ENCODE data around the gene PDE11A. TPM values are rescaled to one million over a fixed set of nuclear protein-coding genes. Genes with fewer than 3 reads are reported as not detected.

The PDE11A gene
- total and polyA plus RNA-seq, 8 donors, result under 0.01 to 0.87 (median 0.40) TPM; not detected in 2

- 80 to 88% (median 85%) methylated on average over 11 of the region's 11 CpGs for WGBS, 5 donors
- Histone ChIP-seq H3K36me3 (no peaks in the 10 kb centered on the region), H3K4me1 (peaks cover 0 to 10% (median 7%) of the 10 kb centered on the region in 4 donors), H3K27ac (no peak overlapping the region), H3K4me3 (no peak overlapping the region), H3K9me3 (no peaks in the 10 kb centered on the region), H3K27me3 (no peaks in the 10 kb centered on the region)
- no peak for DNase-seq
- TF ChIP-seq POLR2A (IDR thresholded peaks at IDR 0.05) (no peak), EP300 (IDR thresholded peaks at IDR 0.05) (no peak), POLR2AphosphoS5 (IDR thresholded peaks at IDR 0.05) (no peak), CTCF (IDR thresholded peaks at IDR 0.05) (no peak)
- intact Hi-C loops (cut with DNase I; ENCODE audit: low total_unique reads), result no loop called here
These were observed 350.6 kb downstream of the PDE11A start for GRCh38 chr2:177721818-177722567.

GRCh38 chr2:177721087-177721486 lies 351.5 kb downstream of the PDE11A start:
- Histone ChIP-seq H3K27me3 (no peaks in the 10 kb centered on the region), H3K9me3 (no peaks in the 10 kb centered on the region), H3K36me3 (no peaks in the 10 kb centered on the region), H3K4me1 (peaks cover 0 to 7% (median under 1%) of the 10 kb centered on the region in 4 donors), H3K27ac (no peak overlapping the region), H3K4me3 (no peak overlapping the region)
- DNase-seq, result no peak
- no peak for TF ChIP-seq POLR2AphosphoS5 (IDR thresholded peaks at IDR 0.05)
- TF ChIP-seq CTCF (IDR thresholded peaks at IDR 0.05), result no peak
- no peak for TF ChIP-seq POLR2A (IDR thresholded peaks at IDR 0.05)
- no peak for TF ChIP-seq EP300 (IDR thresholded peaks at IDR 0.05)
- WGBS, 5 donors, result 93 to 95% (median 93%) methylated on average over 2 of the region's 2 CpGs
- intact Hi-C loops (cut with DNase I; ENCODE audit: low total_unique reads), result no loop called here

GRCh38 chr2:177717831-177718618 lies 354.6 kb downstream of the PDE11A start:
- H3K9me3 ChIP-seq, result no peaks in the 10 kb centered on the region
- no peak overlapping the region for H3K27ac ChIP-seq
- WGBS, 5 donors, result 76 to 84% (median 81%) methylated on average over 3 of the region's 3 CpGs
- DNase-seq, result no peak
- intact Hi-C loops (cut with DNase I; ENCODE audit: low total_unique reads), result loop anchor here (10.0 kb wide), 1 partner anchor 233 kb away; no protein-coding TSS in a partner anchor
- TF ChIP-seq CTCF (IDR thresholded peaks at IDR 0.05), result no peak
- no peak for TF ChIP-seq POLR2AphosphoS5 (IDR thresholded peaks at IDR 0.05)
- TF ChIP-seq EP300 (IDR thresholded peaks at IDR 0.05), result no peak
- no peak for TF ChIP-seq POLR2A (IDR thresholded peaks at IDR 0.05)
- no peaks in the 10 kb centered on the region for H3K4me1 ChIP-seq
- no peaks in the 10 kb centered on the region for H3K27me3 ChIP-seq
- no peaks in the 10 kb centered on the region for H3K36me3 ChIP-seq
- no peak overlapping the region for H3K4me3 ChIP-seq

- 77 to 100% (median 95%) methylated on average over 1 of the region's 1 CpG for WGBS, 5 donors
- no peaks in the 10 kb centered on the region for H3K4me1 ChIP-seq
- H3K4me3 ChIP-seq, result no peak overlapping the region
- no peaks in the 10 kb centered on the region for H3K9me3 ChIP-seq
- no peak for DNase-seq
- TF ChIP-seq EP300 (IDR thresholded peaks at IDR 0.05) (no peak), POLR2AphosphoS5 (IDR thresholded peaks at IDR 0.05) (no peak), CTCF (IDR thresholded peaks at IDR 0.05) (no peak), POLR2A (IDR thresholded peaks at IDR 0.05) (no peak)
- H3K36me3 ChIP-seq, result no peaks in the 10 kb centered on the region
- H3K27me3 ChIP-seq, result no peaks in the 10 kb centered on the region
- no peak overlapping the region for H3K27ac ChIP-seq
- intact Hi-C loops (cut with DNase I; ENCODE audit: low total_unique reads), result loop anchor here (10.0 kb wide), 1 partner anchor 232 kb away; no protein-coding TSS in a partner anchor
These were observed 356.1 kb downstream of the PDE11A start for GRCh38 chr2:177716484-177716883.
